PC-3 (cell line): Measurements from ENCODE around the gene UNC93B1.

Experiments used
- CTCF ChIP-seq: fragments of 300-600 bp; sonication (generic); conservative IDR thresholded peaks from 2 replicates; pipeline ENCODE4 v1.5.1; 2017; ENCODE audit warnings: antibody characterized with exemption, low read depth, mild to moderate bottlenecking, low read length
- EZH2 ChIP-seq: fragments of 300-600 bp; sonication (generic); IDR thresholded peaks from one replicate; pipeline ENCODE4 v1.6.1; 2017; ENCODE audit warnings: antibody characterized with exemption, mild to moderate bottlenecking, low read length; ENCODE audit not compliant: unreplicated experiment

GRCh38 chr11:68044898-68045351 lies 41.0 kb upstream of the UNC93B1 start:
- TF ChIP-seq EZH2 (no peak), CTCF (no peak)
